Endodermal cell (in vitro differentiated cells): ENCODE data around the gene CYP4F3. TPM values are rescaled to one million over a fixed set of nuclear protein-coding genes. Genes with fewer than 3 reads are reported as not detected.

Source experiments
- DNase-seq: peaks from one replicate; pipeline ENCODE4 v3.0.0-alpha.2; 2017
- H3K27ac ChIP-seq: 2 replicates; pipeline ENCODE4 v1.5.1; 2013; ENCODE audit warnings: mild to moderate bottlenecking, low read depth, low read length, moderate library complexity
- H3K27me3 ChIP-seq: 2 replicates; pipeline ENCODE4 v1.6.1; 2013; ENCODE audit warnings: mild to moderate bottlenecking, low read length, moderate library complexity; ENCODE audit not compliant: insufficient read depth, control insufficient read depth, poor library complexity, severe bottlenecking
- H3K36me3 ChIP-seq: 2 replicates; pipeline ENCODE4 v1.7.0; 2013; ENCODE audit warnings: mild to moderate bottlenecking, low read length, moderate library complexity; ENCODE audit not compliant: control insufficient read depth, insufficient read depth
- H3K4me1 ChIP-seq: one replicate; pipeline ENCODE4 v1.7.0; 2013; ENCODE audit warnings: low read length; ENCODE audit not compliant: control insufficient read depth, insufficient read depth
- H3K4me3 ChIP-seq: 2 replicates; pipeline ENCODE4 v1.5.1; 2013; ENCODE audit warnings: mild to moderate bottlenecking, low read length, moderate library complexity
- H3K9ac ChIP-seq: 2 replicates; pipeline ENCODE4 v1.6.1; 2013; ENCODE audit warnings: mild to moderate bottlenecking, low read length, moderate library complexity; ENCODE audit not compliant: poor library complexity, severe bottlenecking; ENCODE audit errors: extremely low read depth
- H3K9me3 ChIP-seq: 2 replicates; pipeline ENCODE4 v1.6.1; 2013; ENCODE audit warnings: mild to moderate bottlenecking, low read length, moderate library complexity; ENCODE audit not compliant: control insufficient read depth
- H3K27ac Mint-ChIP-seq: 2 replicates; pipeline ENCODE4 v1.8.0; 2020; ENCODE audit warnings: mixed read lengths
- H3K27me3 Mint-ChIP-seq: 2 replicates; pipeline ENCODE4 v1.8.0; 2021; ENCODE audit warnings: mild to moderate bottlenecking, mixed read lengths; ENCODE audit not compliant: insufficient read depth
- H3K36me3 Mint-ChIP-seq: 2 replicates; pipeline ENCODE4 v1.8.0; 2020; ENCODE audit warnings: low read depth, mixed read lengths
- H3K4me1 Mint-ChIP-seq: 2 replicates; pipeline ENCODE4 v1.8.0; 2020; ENCODE audit warnings: mixed read lengths
- H3K4me3 Mint-ChIP-seq: 2 replicates; pipeline ENCODE4 v1.8.0; 2020; ENCODE audit warnings: mild to moderate bottlenecking, moderate library complexity, mixed read lengths
- H3K9me3 Mint-ChIP-seq: 2 replicates; pipeline ENCODE4 v1.8.0; 2020; ENCODE audit warnings: mild to moderate bottlenecking, mixed read lengths
- WGBS, 2 experiments: methylation state at CpG; one replicate each; pipeline versions ENCODE4 v1.1.5 to v1.1.7; 2013; ENCODE audit warnings: missing lambda C conversion rate in 2 of 2, mixed read lengths in 1 of 2; ENCODE audit not compliant: insufficient coverage in 1 of 2, insufficient read length in 1 of 2; 5-methylcytosine and 5-hydroxymethylcytosine counted together
- total RNA-seq, 2 donors: library from RNA; stranded (reverse); fragmentation: NEBNext Ultra II Directional in 1 of 2; extraction: Animal tissue kit (Norgen Biotek cat#: 25700) in 1 of 2; gene quantifications; 2 replicates in 1 of 2; 3 replicates in 1 of 2; pipeline ENCODE4 v1.2.1, GENCODE V29; 2021
- TF ChIP-seq, protein P1 (sequence below): fragments of 200-600 bp; sonication (generic); conservative IDR thresholded peaks from 2 replicates; pipeline ENCODE4 v1.5.0; 2021; ENCODE audit warnings: antibody characterized with exemption, mild to moderate bottlenecking

Gene CYP4F3
- total RNA-seq, 2 donors from 2014 or later: not detected

GRCh38 chr19:15640904-15641597 lies 354 bp downstream of the CYP4F3 start:
- Histone ChIP-seq H3K9me3 (peaks cover 69% of the 10 kb centered on the region), H3K4me1 (no peaks in the 10 kb centered on the region), H3K4me3 (no peak overlapping the region), H3K27me3 (no peaks in the 10 kb centered on the region), H3K27ac (no peak overlapping the region), H3K9ac (no peak overlapping the region), H3K36me3 (no peaks in the 10 kb centered on the region)
- TF ChIP-seq, protein P1, sequence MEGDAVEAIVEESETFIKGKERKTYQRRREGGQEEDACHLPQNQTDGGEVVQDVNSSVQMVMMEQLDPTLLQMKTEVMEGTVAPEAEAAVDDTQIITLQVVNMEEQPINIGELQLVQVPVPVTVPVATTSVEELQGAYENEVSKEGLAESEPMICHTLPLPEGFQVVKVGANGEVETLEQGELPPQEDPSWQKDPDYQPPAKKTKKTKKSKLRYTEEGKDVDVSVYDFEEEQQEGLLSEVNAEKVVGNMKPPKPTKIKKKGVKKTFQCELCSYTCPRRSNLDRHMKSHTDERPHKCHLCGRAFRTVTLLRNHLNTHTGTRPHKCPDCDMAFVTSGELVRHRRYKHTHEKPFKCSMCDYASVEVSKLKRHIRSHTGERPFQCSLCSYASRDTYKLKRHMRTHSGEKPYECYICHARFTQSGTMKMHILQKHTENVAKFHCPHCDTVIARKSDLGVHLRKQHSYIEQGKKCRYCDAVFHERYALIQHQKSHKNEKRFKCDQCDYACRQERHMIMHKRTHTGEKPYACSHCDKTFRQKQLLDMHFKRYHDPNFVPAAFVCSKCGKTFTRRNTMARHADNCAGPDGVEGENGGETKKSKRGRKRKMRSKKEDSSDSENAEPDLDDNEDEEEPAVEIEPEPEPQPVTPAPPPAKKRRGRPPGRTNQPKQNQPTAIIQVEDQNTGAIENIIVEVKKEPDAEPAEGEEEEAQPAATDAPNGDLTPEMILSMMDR: no peak
- no peak overlapping the region for H3K27ac Mint-ChIP-seq
- H3K4me3 Mint-ChIP-seq: no peak overlapping the region
- H3K9me3 Mint-ChIP-seq: peaks cover 92% of the 10 kb centered on the region
- no peaks in the 10 kb centered on the region for H3K36me3 Mint-ChIP-seq
- H3K4me1 Mint-ChIP-seq: no peaks in the 10 kb centered on the region
- WGBS, 2 experiments: 58 to 64% methylated on average over 6 to 12 of the region's 12 CpGs
- H3K27me3 Mint-ChIP-seq: no peaks in the 10 kb centered on the region
- DNase-seq: no peak

DNA sequence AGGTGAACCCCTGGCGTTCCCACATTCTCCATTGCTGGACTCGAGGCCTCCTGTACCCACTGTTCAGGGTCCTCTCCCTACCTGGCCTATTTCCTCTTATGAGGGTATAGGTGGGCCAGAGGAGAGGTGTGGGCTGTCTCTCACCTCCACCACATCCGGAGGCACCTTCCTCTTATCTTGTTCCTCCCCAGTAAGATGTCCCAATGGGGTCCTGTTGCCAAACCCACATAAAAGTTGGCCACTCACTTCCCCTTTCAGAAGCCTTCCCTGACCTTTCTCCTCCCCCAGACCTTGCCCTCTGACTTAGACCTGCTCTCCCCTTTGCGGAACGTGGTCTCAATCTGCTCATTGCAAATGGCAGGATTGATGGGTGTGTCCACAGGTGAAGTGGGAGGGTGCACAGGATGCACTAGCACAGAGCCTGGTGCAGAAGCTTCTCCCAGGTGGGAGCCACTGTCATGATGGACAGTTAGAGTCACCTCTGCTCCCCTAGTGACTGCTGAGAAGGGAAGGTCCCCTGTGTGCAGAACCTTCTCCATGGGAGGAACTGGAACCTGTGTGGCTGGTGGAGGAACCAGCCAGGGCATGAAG lies 1.3 kb downstream of the CYP4F3 start:
- 67 to 79% methylated on average over 3 to 5 of the region's 5 CpGs for WGBS, 2 experiments
- H3K9me3 ChIP-seq: peaks cover 68% of the 10 kb centered on the region
- H3K27ac ChIP-seq: no peak overlapping the region
- H3K4me1 ChIP-seq: no peaks in the 10 kb centered on the region
- Mint-ChIP-seq H3K27ac (no peak overlapping the region), H3K9me3 (peaks cover 98% of the 10 kb centered on the region), H3K4me1 (no peaks in the 10 kb centered on the region), H3K36me3 (no peaks in the 10 kb centered on the region), H3K4me3 (no peak overlapping the region), H3K27me3 (no peaks in the 10 kb centered on the region)
- TF ChIP-seq, protein P1: no peak
- H3K9ac ChIP-seq: no peak overlapping the region
- no peaks in the 10 kb centered on the region for H3K27me3 ChIP-seq
- no peak overlapping the region for H3K4me3 ChIP-seq
- DNase-seq: no peak
- H3K36me3 ChIP-seq: no peaks in the 10 kb centered on the region

DNA sequence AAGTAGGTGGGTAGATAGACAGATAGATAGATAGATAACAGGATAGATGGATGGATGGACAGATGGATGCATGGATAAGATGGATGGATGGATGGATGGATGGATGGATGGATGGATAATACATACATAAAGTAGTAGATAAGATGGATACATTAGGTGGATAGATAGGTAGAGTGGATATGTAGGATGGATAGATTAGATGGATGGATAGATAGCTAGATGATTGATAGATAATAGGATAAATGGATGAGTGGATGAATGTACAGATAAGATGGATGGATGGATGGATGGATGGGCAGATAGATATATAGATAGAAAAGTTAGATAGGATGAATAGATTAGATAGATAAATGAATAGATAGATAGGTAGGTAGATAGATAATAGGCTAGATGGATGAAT lies 2.1 kb downstream of the CYP4F3 start:
- Mint-ChIP-seq H3K4me3 (no peak overlapping the region), H3K36me3 (no peaks in the 10 kb centered on the region)

More for the DNA sequence above, 2.1 kb downstream of the CYP4F3 start:
- TF ChIP-seq, protein P1: no peak
- H3K9me3 Mint-ChIP-seq: peaks cover 99% of the 10 kb centered on the region
- H3K36me3 ChIP-seq: no peaks in the 10 kb centered on the region
- H3K9me3 ChIP-seq: peaks cover 67% of the 10 kb centered on the region
- DNase-seq: no peak
- no peak overlapping the region for H3K27ac ChIP-seq
- H3K4me3 ChIP-seq: no peak overlapping the region
- H3K27me3 Mint-ChIP-seq: no peaks in the 10 kb centered on the region
- H3K9ac ChIP-seq: no peak overlapping the region
- H3K4me1 Mint-ChIP-seq: no peaks in the 10 kb centered on the region
- no peak overlapping the region for H3K27ac Mint-ChIP-seq
- H3K4me1 ChIP-seq: no peaks in the 10 kb centered on the region
- H3K27me3 ChIP-seq: no peaks in the 10 kb centered on the region
